B cell (primary cell): ENCODE measurements around the gene ATAD1. TPM values are rescaled to one million over a fixed set of nuclear protein-coding genes. Genes with fewer than 3 reads are reported as not detected.
"Not testable (repeated sequence)": the region's sequence is repeated elsewhere in the genome, so short reads cannot be mapped to it uniquely, and the experiment has no call there.

Experiments used
- ATAC-seq: fragments of 200-7000 bp; cut with Tn5 transposase; one replicate; pipeline ENCODE4 v1.10.0; 2021; ENCODE audit warnings: low read depth, mild to moderate bottlenecking, moderate number of reproducible peaks, moderate library complexity
- CTCF ChIA-PET: fragments of 350-600 bp; sonication (Branson Sonifier 250); formaldehyde crosslinking; loops from one replicate; lab custom pipeline; 2021; ENCODE audit warnings: antibody characterized with exemption, inconsistent platforms; lab: Charles Lee
- POLR2A ChIA-PET: fragments of 350-600 bp; sonication (Branson Sonifier 250); formaldehyde crosslinking; loops from one replicate; lab custom pipeline; 2021; ENCODE audit warnings: antibody characterized with exemption; lab: Charles Lee
- DNase-seq: peaks from one replicate; pipeline ENCODE4 v3.0.0; 2013
- H2AFZ ChIP-seq: 2 replicates; pipeline ENCODE4 v1.6.1; 2012; ENCODE audit warnings: mild to moderate bottlenecking, low read depth, low read length; ENCODE audit not compliant: insufficient read depth, poor library complexity, severe bottlenecking
- H3K27ac ChIP-seq, 2 donors: 1 replicate in 1 of 2; 2 replicates in 1 of 2; pipeline ENCODE4 v1.5.1; 2012 to 2013; ENCODE audit warnings: low read length in 2 of 2, mild to moderate bottlenecking in 2 of 2, moderate library complexity in 1 of 2
- H3K27me3 ChIP-seq, 4 experiments: fragments of 200-600 bp in 1 of 4; sonication (generic) in 1 of 4; replicated peaks in 1 of 4; 1 replicate in 2 of 4; 2 replicates in 2 of 4; pipeline versions ENCODE4 v1.6.1 to v1.7.0; 2013 to 2016; ENCODE audit warnings: low read length in 3 of 4, mild to moderate bottlenecking in 2 of 4, mixed read lengths in 1 of 4, moderate library complexity in 1 of 4; ENCODE audit not compliant: insufficient read depth in 4 of 4, control insufficient read depth in 3 of 4; ENCODE audit errors: control extremely low read depth in 1 of 4
- H3K36me3 ChIP-seq, 2 experiments: replicated peaks in 1 of 2; 1 replicate in 1 of 2; 2 replicates in 1 of 2; pipeline versions ENCODE4 v1.6.1 to v1.7.1; 2013; ENCODE audit warnings: low read length in 1 of 2; ENCODE audit not compliant: insufficient read depth in 2 of 2, control insufficient read depth in 1 of 2; ENCODE audit errors: control extremely low read depth in 1 of 2, extremely low read depth in 1 of 2
- H3K4me1 ChIP-seq, 2 donors: fragments of 200-600 bp in 1 of 2; sonication (generic) in 1 of 2; 1 replicate in 1 of 2; 2 replicates in 1 of 2; pipeline versions ENCODE4 v1.5.1 to v1.6.1; 2013 to 2017; ENCODE audit warnings: low read length in 2 of 2; ENCODE audit not compliant: control insufficient read depth in 2 of 2, insufficient read depth in 2 of 2
- H3K4me2 ChIP-seq: replicated peaks from 2 replicates; pipeline ENCODE3; 2012; ENCODE audit warnings: mild to moderate bottlenecking, low read depth, low read length; ENCODE audit not compliant: poor library complexity, severe bottlenecking
- H3K4me3 ChIP-seq, 5 experiments: fragments of 200-600 bp in 1 of 5; sonication (generic) in 1 of 5; 1 replicate in 3 of 5; 2 replicates in 2 of 5; pipeline versions ENCODE4 v1.5.1 to v1.7.0; 2011 to 2016; ENCODE audit warnings: low read length in 4 of 5, mild to moderate bottlenecking in 4 of 5, low read depth in 2 of 5, control low read depth in 1 of 5, moderate library complexity in 1 of 5; ENCODE audit not compliant: insufficient read depth in 1 of 5; ENCODE audit errors: control extremely low read depth in 1 of 5, extremely low read depth in 1 of 5
- H3K79me2 ChIP-seq: fragments of 200-600 bp; sonication (generic); one replicate; pipeline ENCODE4 v1.6.0; 2016; ENCODE audit warnings: low read length; ENCODE audit not compliant: control insufficient read depth, insufficient read depth
- H3K9ac ChIP-seq: fragments of 200-600 bp; sonication (generic); 2 replicates; pipeline ENCODE4 v1.6.1; 2017; ENCODE audit warnings: mild to moderate bottlenecking, low read length, moderate library complexity
- H3K9me3 ChIP-seq, 3 donors: one replicate each; pipeline versions ENCODE4 v1.6.1 to v1.7.1; 2013; ENCODE audit warnings: low read length in 2 of 3; ENCODE audit not compliant: control insufficient read depth in 2 of 3, insufficient read depth in 1 of 3; ENCODE audit errors: control extremely low read depth in 1 of 3
- H4K20me1 ChIP-seq: 2 replicates; pipeline ENCODE4 v1.6.0; 2012; ENCODE audit warnings: mild to moderate bottlenecking, low read length; ENCODE audit not compliant: insufficient read depth, control insufficient read depth, poor library complexity, severe bottlenecking
- H3K27ac Mint-ChIP-seq: one replicate; pipeline ENCODE4 v1.8.0; 2021; ENCODE audit warnings: mixed read lengths
- H3K27me3 Mint-ChIP-seq: one replicate; pipeline ENCODE4 v1.8.0; 2021; ENCODE audit warnings: mixed read lengths
- H3K4me1 Mint-ChIP-seq: one replicate; pipeline ENCODE4 v1.8.0; 2021; ENCODE audit warnings: mixed read lengths
- H3K4me3 Mint-ChIP-seq: one replicate; pipeline ENCODE4 v1.8.0; 2021; ENCODE audit warnings: mixed read lengths
- H3K9me3 Mint-ChIP-seq: one replicate; pipeline ENCODE4 v1.8.0; 2022; ENCODE audit warnings: mixed read lengths; ENCODE audit not compliant: insufficient read depth
- EZH2 ChIP-seq: IDR thresholded peaks from 2 replicates; pipeline ENCODE4 v1.6.1; 2012; ENCODE audit warnings: borderline replicate concordance, low read depth, mild to moderate bottlenecking, moderate library complexity, low read length; ENCODE audit not compliant: insufficient read depth, poor library complexity, severe bottlenecking
- WGBS: methylation state at CpG from one replicate; pipeline ENCODE4 v1.1.5; 2013; ENCODE audit warnings: missing lambda C conversion rate; ENCODE audit not compliant: insufficient coverage; 5-methylcytosine and 5-hydroxymethylcytosine counted together
- intact Hi-C: fragments of 100-400 bp; cut with micrococcal nuclease; formaldehyde crosslinking; loops from one replicate; pipeline ENCODE4 v1.10.0; 2022
- polyA plus RNA-seq: library from polyadenylated mRNA; depleted of rRNA; stranded (reverse); fragments of >200 nt; gene quantifications from 2 replicates; pipeline ENCODE4 v1.2.3, GENCODE V29; 2012
- total RNA-seq, 2 donors: library from RNA; stranded (reverse); fragments of 120-200 nt in 1 of 2; gene quantifications; 1 replicate in 1 of 2; 2 replicates in 1 of 2; pipeline versions ENCODE4 v1.2.3 to v1.2.4, GENCODE V29; 2013 to 2022
- TF ChIP-seq, protein P1 (sequence below): fragments of 200-600 bp; IDR thresholded peaks from one replicate; pipeline ENCODE4 v1.8.0; 2022; ENCODE audit warnings: antibody characterized with exemption, mild to moderate bottlenecking

Gene ATAD1
- total and polyA plus RNA-seq, 2 donors (not counting 1 experiment from before 2014, with no cell fraction given) = 6.1 to 44.9 TPM

DNA sequence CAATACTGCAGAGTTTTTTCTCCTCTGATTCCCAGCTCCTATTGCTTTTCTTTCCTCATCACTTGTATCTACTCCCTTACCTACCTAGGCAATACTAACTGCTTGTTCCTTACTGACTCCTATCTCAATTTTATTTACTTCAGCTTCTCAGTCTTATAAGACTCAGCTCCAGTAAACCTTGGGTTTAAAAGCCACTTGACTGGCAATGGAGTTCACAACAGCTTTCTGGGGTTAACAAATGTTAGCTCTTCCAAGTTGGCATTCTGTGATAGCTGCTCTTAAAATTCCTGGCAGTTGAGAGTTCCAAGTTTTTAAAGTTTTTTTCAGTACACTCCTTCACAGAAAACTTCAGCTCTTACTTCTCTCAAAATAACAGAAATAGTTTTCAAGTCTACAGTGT, 14.2 kb downstream of the ATAD1 start:
- H3K4me2 ChIP-seq = no peak overlapping the region
- POLR2A ChIA-PET = no interaction called here

DNA sequence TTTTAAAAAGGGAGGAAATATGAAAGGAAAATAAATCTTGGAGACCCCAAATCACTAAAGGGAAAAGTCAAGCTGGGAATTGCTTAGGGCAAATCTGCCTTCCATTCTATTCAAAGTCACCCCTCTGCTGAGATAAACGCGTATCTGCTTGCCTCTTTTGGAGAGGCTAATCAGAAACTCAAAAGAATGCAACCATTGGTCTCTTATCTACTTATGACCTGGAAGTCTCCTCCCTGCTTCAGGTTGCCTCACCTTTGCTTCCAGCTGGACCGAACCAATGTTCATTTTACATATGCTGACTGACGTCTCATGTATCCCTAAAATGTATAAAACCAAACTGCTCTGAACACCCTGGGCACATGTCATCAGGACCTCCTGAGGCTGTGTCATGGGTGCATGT, 14.7 kb downstream of the ATAD1 start:
- no peak overlapping the region for H3K4me2 ChIP-seq
- peaks cover 7% of the 10 kb centered on the region for H4K20me1 ChIP-seq
- ChIA-PET CTCF (no interaction called here), POLR2A (no interaction called here)
- Mint-ChIP-seq H3K27ac (no peak overlapping the region), H3K9me3 (peaks cover 10% of the 10 kb centered on the region), H3K4me3 (no peak overlapping the region), H3K27me3 (no peaks in the 10 kb centered on the region), H3K4me1 (peaks cover 16% of the 10 kb centered on the region)
- no peak for ATAC-seq
- intact Hi-C loops = no loop called here
- peaks cover 9 to 13% (median 11%) of the 10 kb centered on the region in 3 donors for H3K9me3 ChIP-seq
- H2AFZ ChIP-seq = no peak overlapping the region
- TF ChIP-seq, protein P1, sequence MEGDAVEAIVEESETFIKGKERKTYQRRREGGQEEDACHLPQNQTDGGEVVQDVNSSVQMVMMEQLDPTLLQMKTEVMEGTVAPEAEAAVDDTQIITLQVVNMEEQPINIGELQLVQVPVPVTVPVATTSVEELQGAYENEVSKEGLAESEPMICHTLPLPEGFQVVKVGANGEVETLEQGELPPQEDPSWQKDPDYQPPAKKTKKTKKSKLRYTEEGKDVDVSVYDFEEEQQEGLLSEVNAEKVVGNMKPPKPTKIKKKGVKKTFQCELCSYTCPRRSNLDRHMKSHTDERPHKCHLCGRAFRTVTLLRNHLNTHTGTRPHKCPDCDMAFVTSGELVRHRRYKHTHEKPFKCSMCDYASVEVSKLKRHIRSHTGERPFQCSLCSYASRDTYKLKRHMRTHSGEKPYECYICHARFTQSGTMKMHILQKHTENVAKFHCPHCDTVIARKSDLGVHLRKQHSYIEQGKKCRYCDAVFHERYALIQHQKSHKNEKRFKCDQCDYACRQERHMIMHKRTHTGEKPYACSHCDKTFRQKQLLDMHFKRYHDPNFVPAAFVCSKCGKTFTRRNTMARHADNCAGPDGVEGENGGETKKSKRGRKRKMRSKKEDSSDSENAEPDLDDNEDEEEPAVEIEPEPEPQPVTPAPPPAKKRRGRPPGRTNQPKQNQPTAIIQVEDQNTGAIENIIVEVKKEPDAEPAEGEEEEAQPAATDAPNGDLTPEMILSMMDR = no peak
- TF ChIP-seq EZH2 = no peak
- WGBS = 100% methylated on average over 2 of the region's 4 CpGs
- DNase-seq = no peak
- H3K36me3 ChIP-seq = peaks cover 2 to 33% of the 10 kb centered on the region in 2 experiments
- peaks cover 1 to 3% of the 10 kb centered on the region in 2 donors for H3K4me1 ChIP-seq
- H3K79me2 ChIP-seq = peaks cover 42% of the 10 kb centered on the region
- no peak overlapping the region for H3K9ac ChIP-seq
- H3K4me3 ChIP-seq = no peak overlapping the region
- H3K27ac ChIP-seq = no peak overlapping the region
- no peaks in the 10 kb centered on the region for H3K27me3 ChIP-seq

More for the DNA sequence above, 14.2 kb downstream of the ATAD1 start:
- ATAC-seq = no peak
- Mint-ChIP-seq H3K27me3 (no peaks in the 10 kb centered on the region), H3K4me1 (peaks cover 12% of the 10 kb centered on the region), H3K4me3 (no peak overlapping the region), H3K27ac (no peak overlapping the region), H3K9me3 (peaks cover 10% of the 10 kb centered on the region)
- CTCF ChIA-PET = no interaction called here
- Histone ChIP-seq H3K79me2 (peaks cover 43% of the 10 kb centered on the region), H3K27me3 (no peaks in the 10 kb centered on the region), H3K9ac (no peak overlapping the region), H3K4me3 (no peak overlapping the region), H3K9me3 (peaks cover 9 to 13% (median 13%) of the 10 kb centered on the region in 3 donors), H3K27ac (no peak overlapping the region), H2AFZ (no peak overlapping the region), H3K4me1 (no peaks in the 10 kb centered on the region), H4K20me1 (peaks cover 7% of the 10 kb centered on the region), H3K36me3 (peaks cover 2 to 33% of the 10 kb centered on the region in 2 experiments)
- TF ChIP-seq, protein P1 = no peak
- TF ChIP-seq EZH2 = no peak
- intact Hi-C loops = no loop called here
- no peak for DNase-seq

DNA sequence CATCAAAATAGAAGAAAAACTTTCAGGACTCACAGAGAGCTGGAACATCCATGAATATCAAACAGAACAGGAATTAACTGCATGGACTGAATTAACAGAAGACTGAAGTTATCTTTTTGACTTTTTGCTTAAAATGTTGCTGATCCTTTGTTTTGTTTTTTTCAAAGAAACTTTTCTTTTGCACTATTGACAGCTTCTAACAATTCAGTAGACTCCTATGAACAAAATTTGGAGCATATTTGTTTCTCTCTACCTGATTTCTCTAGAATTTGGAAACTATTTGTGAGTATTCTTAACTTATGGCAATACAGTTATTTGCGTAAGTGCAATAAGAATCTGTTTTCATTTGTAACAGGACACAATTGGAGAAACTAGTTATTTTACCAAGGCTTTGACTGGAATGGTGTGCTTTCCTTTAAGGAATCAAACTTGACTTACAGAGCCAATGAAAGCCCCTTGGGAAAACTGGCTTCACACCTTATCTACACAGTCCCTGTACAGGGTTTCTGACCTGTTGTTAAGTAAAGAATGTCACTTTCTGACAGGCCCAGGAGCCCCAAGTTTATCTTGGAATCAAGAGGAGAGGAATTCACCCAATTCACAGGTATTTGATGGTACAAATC, 16.1 kb downstream of the ATAD1 start:
- H3K27ac Mint-ChIP-seq, H3K4me2 ChIP-seq, intact Hi-C loops, ATAC-seq, H3K27me3 ChIP-seq, H3K9me3 Mint-ChIP-seq, H2AFZ ChIP-seq, H3K4me3 ChIP-seq, POLR2A ChIA-PET, H3K4me3 Mint-ChIP-seq, H3K27ac ChIP-seq, H3K27me3 Mint-ChIP-seq, CTCF ChIA-PET, H3K9ac ChIP-seq, DNase-seq: not testable (repeated sequence)
- peaks cover 0 to 33% of the 10 kb centered on the region in 2 experiments for H3K36me3 ChIP-seq
- H3K9me3 ChIP-seq = peaks cover 9 to 13% (median 11%) of the 10 kb centered on the region in 3 donors
- peaks cover 11 to 13% of the 10 kb centered on the region in 2 donors for H3K4me1 ChIP-seq
- peaks cover 42% of the 10 kb centered on the region for H3K79me2 ChIP-seq
- peaks cover 28% of the 10 kb centered on the region for H3K4me1 Mint-ChIP-seq
- H4K20me1 ChIP-seq = peaks cover 19% of the 10 kb centered on the region
- no CpG with 5 or more reads among the region's 1 CpG for WGBS
